Forelimb muscle (tissue), 1 donor: ENCODE measurements around the gene ACOT12. TPM values are rescaled to one million over a fixed set of nuclear protein-coding genes. Genes with fewer than 3 reads are reported as not detected.

ENCODE experiments used
- DNase-seq: peaks from one replicate; pipeline ENCODE4 v3.0.0-alpha.2; 2013; ENCODE audit warnings: low read depth
- polyA plus RNA-seq: library from polyadenylated mRNA; unstranded; fragments of 120-200 nt; gene quantifications from one replicate; pipeline ENCODE4 v1.2.1, GENCODE V29; 2013; ENCODE audit not compliant: insufficient read length

The ACOT12 gene
- polyA plus RNA-seq, 1 donor: 0.22 TPM

GRCh38 chr5:81290146-81290545 is 103.8 kb downstream of the ACOT12 start:
- DNase-seq: no peak

DNA sequence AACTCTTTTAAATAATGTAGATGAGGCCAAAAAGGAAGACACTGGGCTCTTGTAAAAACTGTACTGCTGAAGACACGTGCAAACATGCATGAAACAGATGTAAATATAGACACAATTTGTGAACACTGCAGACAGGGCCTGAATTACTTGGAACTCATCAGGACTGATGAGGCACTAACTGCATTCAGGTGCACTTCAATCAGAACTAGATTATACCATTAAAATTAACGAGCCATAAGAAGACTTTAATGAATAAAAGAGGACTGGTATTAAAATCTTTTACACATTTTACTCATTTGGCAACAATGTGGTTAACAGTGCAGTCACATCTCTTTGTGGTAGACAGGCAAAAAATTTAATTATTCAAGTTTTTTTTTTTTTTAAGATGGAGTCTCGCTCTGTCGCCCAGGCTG is 105.9 kb downstream of the ACOT12 start:
- DNase-seq: no peak

DNA sequence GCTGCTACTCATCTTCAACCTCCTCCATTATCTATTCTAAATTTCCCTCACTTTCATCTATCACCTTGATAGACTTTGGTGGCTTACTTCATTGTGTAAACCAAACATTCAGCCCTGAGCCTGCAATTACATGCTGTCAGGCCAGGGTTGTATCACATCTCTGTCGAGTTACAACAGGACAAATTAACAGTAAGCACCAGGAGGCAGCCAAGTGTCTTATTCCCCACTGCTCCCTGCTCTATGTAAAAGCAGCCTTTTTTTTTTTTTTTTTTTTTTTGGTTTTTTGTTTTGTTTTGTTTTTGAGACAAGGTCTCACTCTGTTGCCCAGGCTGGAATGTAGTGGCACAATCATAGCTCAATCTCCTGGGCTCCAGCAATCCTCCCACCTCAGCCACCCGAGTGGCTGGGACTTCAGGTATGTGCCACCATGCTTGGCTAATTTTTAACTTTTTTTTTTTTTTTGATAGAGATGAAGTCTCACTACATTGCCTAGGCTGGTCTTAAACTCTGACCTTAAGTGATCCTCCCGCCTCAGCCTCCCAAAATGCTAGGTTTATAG is 107.8 kb downstream of the ACOT12 start:
- DNase-seq: no peak

GRCh38 chr5:81283976-81284375 is 110.0 kb downstream of the ACOT12 start:
- DNase-seq: no peak

Other genes starting within 250 kb of the ACOT12 start
- 102 TPM for gene CKMT2, start 160.8 kb downstream of the ACOT12 start, polyA plus RNA-seq
- 27.2 TPM for gene ZCCHC9, start 92.5 kb downstream of the ACOT12 start, polyA plus RNA-seq